IMR-90 (cell line): ENCODE data around the gene TRMT13. TPM values are rescaled to one million over a fixed set of nuclear protein-coding genes. Genes with fewer than 3 reads are reported as not detected.

Experiments
- ATAC-seq: fragments of 200-7000 bp; cut with Tn5 transposase; 2 replicates; pipeline ENCODE4 v1.9.1; 2020; ENCODE audit warnings: low read depth, mild to moderate bottlenecking, moderate library complexity
- BruUV-seq: library from RNA; stranded (reverse); fragments of 400-500 nt; replicated peaks from 2 replicates; lab custom pipeline; 2021; lab: Mats Ljungman, UMichigan
- CTCF ChIA-PET: fragments of 300-600 bp; formaldehyde crosslinking; extraction: SDS; loops from one replicate; lab custom pipeline; 2021; ENCODE audit warnings: antibody characterized with exemption; lab: Yijun Ruan, JAX
- POLR2A ChIA-PET: fragments of 300-600 bp; sonication (Branson Sonifier 250); formaldehyde crosslinking; loops from one replicate; lab custom pipeline; 2022; ENCODE audit warnings: antibody characterized with exemption; ENCODE audit not compliant: unreplicated experiment; lab: Charles Lee
- DNase-seq: peaks from one replicate; pipeline ENCODE4 v3.0.0; 2013
- H2AFZ ChIP-seq: replicated peaks from 2 replicates; pipeline ENCODE3; 2013; ENCODE audit warnings: low read length, mild to moderate bottlenecking; ENCODE audit not compliant: poor library complexity
- H2AK5ac ChIP-seq: 2 replicates; pipeline ENCODE4 v1.6.1; 2013; ENCODE audit warnings: low read depth, low read length, inconsistent platforms
- H2AK9ac ChIP-seq: replicated peaks from 2 replicates; pipeline ENCODE3; 2013; ENCODE audit warnings: mild to moderate bottlenecking, low read depth, low read length, moderate library complexity; ENCODE audit not compliant: poor library complexity
- H2BK120ac ChIP-seq: 2 replicates; pipeline ENCODE4 v1.6.1; 2013; ENCODE audit warnings: low read depth, low read length, inconsistent platforms
- H2BK15ac ChIP-seq: 3 replicates; pipeline ENCODE4 v1.6.1; 2013; ENCODE audit warnings: low read depth, low read length, inconsistent platforms
- H2BK20ac ChIP-seq: 2 replicates; pipeline ENCODE4 v1.6.1; 2013; ENCODE audit warnings: low read depth, mild to moderate bottlenecking, inconsistent platforms, low read length, moderate library complexity
- H2BK5ac ChIP-seq: 2 replicates; pipeline ENCODE4 v1.6.1; 2013; ENCODE audit warnings: mild to moderate bottlenecking, low read depth, low read length, inconsistent platforms; ENCODE audit not compliant: poor library complexity, severe bottlenecking
- H3K14ac ChIP-seq: replicated peaks from 2 replicates; pipeline ENCODE4 v1.6.1; 2013; ENCODE audit warnings: low read depth, low read length, inconsistent platforms
- H3K18ac ChIP-seq: 2 replicates; pipeline ENCODE4 v1.6.1; 2013; ENCODE audit warnings: low read depth, low read length, control low read depth
- H3K23ac ChIP-seq: 2 replicates; pipeline ENCODE4 v1.6.1; 2013; ENCODE audit warnings: low read depth, low read length, inconsistent platforms
- H3K27ac ChIP-seq: 2 replicates; pipeline ENCODE4 v1.5.1; 2013; ENCODE audit warnings: mild to moderate bottlenecking, control low read depth, low read length; ENCODE audit not compliant: insufficient read depth
- H3K27me3 ChIP-seq: 2 replicates; pipeline ENCODE4 v1.6.1; 2013; ENCODE audit warnings: low read length; ENCODE audit not compliant: control insufficient read depth, insufficient read depth
- H3K36me3 ChIP-seq: 2 replicates; pipeline ENCODE4 v1.6.1; 2013; ENCODE audit warnings: low read length, mixed read lengths; ENCODE audit not compliant: control insufficient read depth, insufficient read depth
- H3K4ac ChIP-seq: 2 replicates; pipeline ENCODE4 v1.6.1; 2013; ENCODE audit warnings: low read depth, low read length, inconsistent platforms
- H3K4me1 ChIP-seq: 2 replicates; pipeline ENCODE4 v1.6.1; 2013; ENCODE audit warnings: low read length, mixed read lengths; ENCODE audit not compliant: control insufficient read depth, insufficient read depth
- H3K4me2 ChIP-seq: 2 replicates; pipeline ENCODE4 v1.6.1; 2013; ENCODE audit warnings: low read depth, mild to moderate bottlenecking, control low read depth, low read length, moderate library complexity
- H3K4me3 ChIP-seq: 2 replicates; pipeline ENCODE4 v1.5.1; 2013; ENCODE audit warnings: low read depth, mild to moderate bottlenecking, control low read depth, low read length, moderate library complexity; ENCODE audit not compliant: insufficient read depth
- H3K56ac ChIP-seq: 2 replicates; pipeline ENCODE4 v1.6.1; 2013; ENCODE audit warnings: low read length, inconsistent platforms; ENCODE audit not compliant: insufficient read depth; ENCODE audit errors: extremely low read depth
- H3K79me1 ChIP-seq, 2 experiments: 2 replicates each; pipeline ENCODE4 v1.6.1; 2013; ENCODE audit warnings: low read length in 2 of 2, inconsistent platforms in 1 of 2, low read depth in 1 of 2
- H3K9ac ChIP-seq: 2 replicates; pipeline ENCODE4 v1.6.1; 2013; ENCODE audit warnings: low read depth, low read length, control low read depth
- H3K9me1 ChIP-seq: 2 replicates; pipeline ENCODE4 v1.6.1; 2013; ENCODE audit warnings: low read length, inconsistent platforms; ENCODE audit not compliant: insufficient read depth
- H3K9me3 ChIP-seq: 2 replicates; pipeline ENCODE4 v1.6.1; 2013; ENCODE audit warnings: low read length; ENCODE audit not compliant: control insufficient read depth, insufficient read depth
- H4K20me1 ChIP-seq: 2 replicates; pipeline ENCODE4 v1.6.1; 2013; ENCODE audit warnings: low read length, inconsistent platforms; ENCODE audit not compliant: insufficient read depth
- H4K5ac ChIP-seq: 2 replicates; pipeline ENCODE4 v1.6.1; 2013; ENCODE audit warnings: mild to moderate bottlenecking, low read depth, low read length, control low read depth
- H4K8ac ChIP-seq, 2 experiments: 2 replicates each; pipeline ENCODE4 v1.6.1; 2013; ENCODE audit warnings: low read depth in 2 of 2, low read length in 2 of 2, control low read depth in 1 of 2, inconsistent platforms in 1 of 2
- H4K91ac ChIP-seq: 2 replicates; pipeline ENCODE4 v1.6.1; 2013; ENCODE audit warnings: low read depth, low read length, inconsistent platforms; ENCODE audit not compliant: insufficient read depth
- ELK1 ChIP-seq: fragments of 150-350 bp; IDR thresholded peaks from 2 replicates; pipeline ENCODE4 v1.6.1; 2016; ENCODE audit warnings: low read depth, mild to moderate bottlenecking, low read length, moderate library complexity, borderline replicate concordance
- FOS ChIP-seq: fragments of 150-350 bp; IDR thresholded peaks from 2 replicates; pipeline ENCODE4 v1.6.1; 2016; ENCODE audit warnings: low read depth, low read length
- MAFK ChIP-seq: IDR thresholded peaks from 2 replicates; pipeline ENCODE4 v1.6.1; 2012; ENCODE audit warnings: low read depth, low read length, improper control_type of control experiment
- NFE2L2 ChIP-seq: fragments of 150-350 bp; IDR thresholded peaks from 2 replicates; pipeline ENCODE4 v1.6.1; 2016; ENCODE audit warnings: low read depth, mild to moderate bottlenecking, low read length
- WGBS, 2 experiments: methylation state at CpG; one replicate each; pipeline versions ENCODE4 v1.1.5 to v1.1.7; 2013; ENCODE audit warnings: missing lambda C conversion rate in 2 of 2; ENCODE audit not compliant: insufficient read length in 1 of 2; ENCODE audit errors: extremely low coverage in 2 of 2; 5-methylcytosine and 5-hydroxymethylcytosine counted together
- dilution Hi-C: fragments of 300-500 bp; cut with HindIII; formaldehyde crosslinking; loops from one replicate; pipeline ENCODE4 v1.14.3; 2018; ENCODE audit warnings: low sequenced_read_pairs; ENCODE audit not compliant: unreplicated experiment
- in situ Hi-C: fragments of 300-500 bp; cut with MboI; formaldehyde crosslinking; loops from 3 replicates; pipeline ENCODE4 v1.14.3; 2019; ENCODE audit warnings: low sequenced_read_pairs, inconsistent platforms, mixed read lengths
- intact Hi-C: fragments of 100-400 bp; cut with micrococcal nuclease; formaldehyde crosslinking; loops from 2 replicates; pipeline ENCODE4 v1.10.0; 2022
- polyA plus RNA-seq, 3 experiments: library from polyadenylated mRNA; depleted of rRNA; stranded (reverse); fragments of >200 nt; gene quantifications; 2 replicates each; pipeline ENCODE4 v1.2.3, GENCODE V29; 2012; ENCODE audit warnings: low replicate concordance in 1 of 3
- total RNA-seq: library from RNA; depleted of rRNA; stranded (reverse); fragments of >200 nt; gene quantifications from 2 replicates; pipeline ENCODE4 v1.2.3, GENCODE V29; 2012

The TRMT13 gene
- total and polyA plus RNA-seq, 2 of the 4 experiments (the other 2 are of a cell fraction): 5.2 to 7.7 TPM

GRCh38 chr1:100127226-100127625 lies 5.7 kb upstream of the TRMT13 start:
- intact Hi-C loops: no loop called here
- no peaks in the 10 kb centered on the region for H3K36me3 ChIP-seq
- no peak overlapping the region for H2AFZ ChIP-seq

More at GRCh38 chr1:100127226-100127625, 5.7 kb upstream of the TRMT13 start:
- TF ChIP-seq ELK1 (no peak), MAFK (peak; percentile 33; the same call in 1 of the 2 replicates), FOS (no peak), NFE2L2 (no peak)
- no peak overlapping the region for H4K8ac ChIP-seq
- no peak overlapping the region for H3K4me2 ChIP-seq
- H4K20me1 ChIP-seq: no peaks in the 10 kb centered on the region
- H3K9me3 ChIP-seq: no peaks in the 10 kb centered on the region
- no peak overlapping the region for H2AK9ac ChIP-seq
- no peak overlapping the region for H3K27ac ChIP-seq
- no peak overlapping the region for H3K56ac ChIP-seq
- no peak overlapping the region for H3K4ac ChIP-seq
- no peaks in the 10 kb centered on the region for H3K27me3 ChIP-seq
- H4K91ac ChIP-seq: no peak overlapping the region
- H2AK5ac ChIP-seq: no peak overlapping the region
- POLR2A ChIA-PET: interaction anchor here (0.5 kb wide), 1 partner anchor 44 kb away, joined by 3 read pairs; no protein-coding TSS in a partner anchor
- no peak for ATAC-seq
- DNase-seq: no peak
- dilution Hi-C loops (no loop called here), in situ Hi-C loops (no loop called here)
- H3K14ac ChIP-seq: no peak overlapping the region
- peaks cover 1% of the 10 kb centered on the region; the same call in 1 of the 2 replicates for H3K4me1 ChIP-seq
- H3K23ac ChIP-seq: no peak overlapping the region
- no peak overlapping the region for H2BK120ac ChIP-seq
- no peak overlapping the region for H3K18ac ChIP-seq
- no peak overlapping the region for H2BK20ac ChIP-seq
- H2BK15ac ChIP-seq: no peak overlapping the region
- no peak overlapping the region for H3K4me3 ChIP-seq
- H2BK5ac ChIP-seq: no peak overlapping the region
- peaks cover 2% of the 10 kb centered on the region; the same call in 1 of the 2 replicates for H3K9me1 ChIP-seq
- CTCF ChIA-PET: no interaction called here
- no peak overlapping the region for H4K5ac ChIP-seq
- peaks cover 27 to 39% of the 10 kb centered on the region in 2 experiments for H3K79me1 ChIP-seq
- BruUV-seq: no TSS peak
- WGBS, 2 experiments: no CpG with 5 or more reads among the region's 1 CpG
- no peak overlapping the region for H3K9ac ChIP-seq
